Hepatocyte (in vitro differentiated cells): Measurements from ENCODE around the gene SPOCK2. TPM values are rescaled to one million over a fixed set of nuclear protein-coding genes. Genes with fewer than 3 reads are reported as not detected.
A peak's percentile ranks its signal among the peaks of the same experiment; 100 is the strongest.

Experiments used
- DNase-seq: peaks from one replicate; pipeline ENCODE4 v3.0.0-alpha.2; 2016; ENCODE audit warnings: low spot score
- H2AFZ ChIP-seq: fragments of 200-600 bp; sonication (generic); 2 replicates; pipeline ENCODE4 v1.6.0; 2016; ENCODE audit warnings: antibody characterized with exemption, mild to moderate bottlenecking
- H3K27ac ChIP-seq: fragments of 200-600 bp; sonication (generic); 2 replicates; pipeline ENCODE4 v1.5.1; 2016; ENCODE audit warnings: mild to moderate bottlenecking
- H3K27me3 ChIP-seq: fragments of 200-600 bp; sonication (generic); 2 replicates; pipeline ENCODE4 v1.6.1; 2016
- H3K36me3 ChIP-seq: fragments of 200-600 bp; sonication (generic); replicated peaks from 2 replicates; pipeline ENCODE4 v1.5.1; 2016; ENCODE audit warnings: low read depth; ENCODE audit not compliant: insufficient read depth
- H3K4me1 ChIP-seq: fragments of 200-600 bp; sonication (generic); 2 replicates; pipeline ENCODE4 v1.5.1; 2016; ENCODE audit warnings: mild to moderate bottlenecking, moderate library complexity; ENCODE audit not compliant: insufficient read depth
- H3K4me2 ChIP-seq: fragments of 200-600 bp; sonication (generic); 2 replicates; pipeline ENCODE4 v1.6.0; 2016
- H3K4me3 ChIP-seq: fragments of 200-600 bp; sonication (generic); 2 replicates; pipeline ENCODE4 v1.5.1; 2016; ENCODE audit warnings: mild to moderate bottlenecking
- H3K79me2 ChIP-seq: fragments of 200-600 bp; sonication (generic); 2 replicates; pipeline ENCODE4 v1.6.0; 2017; ENCODE audit warnings: mild to moderate bottlenecking
- H3K9me2 ChIP-seq: fragments of 200-600 bp; sonication (generic); replicated peaks from 2 replicates; pipeline ENCODE4 v1.6.0; 2017; ENCODE audit warnings: mild to moderate bottlenecking; ENCODE audit not compliant: insufficient read depth
- H3K9me3 ChIP-seq: fragments of 200-600 bp; sonication (generic); 2 replicates; pipeline ENCODE4 v1.5.1; 2016; ENCODE audit warnings: low read depth, mild to moderate bottlenecking
- H4K20me1 ChIP-seq: fragments of 200-600 bp; sonication (generic); 2 replicates; pipeline ENCODE4 v1.6.0; 2016; ENCODE audit warnings: mild to moderate bottlenecking; ENCODE audit not compliant: insufficient read depth, poor library complexity, severe bottlenecking
- CTCF ChIP-seq: fragments of 200-600 bp; sonication (generic); IDR thresholded peaks from 2 replicates; pipeline ENCODE4 v1.5.1; 2016; ENCODE audit warnings: antibody characterized with exemption, mild to moderate bottlenecking; ENCODE audit not compliant: poor library complexity
- EZH2 ChIP-seq: fragments of 200-600 bp; sonication (generic); IDR thresholded peaks from 2 replicates; pipeline ENCODE4 v1.6.1; 2016; ENCODE audit warnings: antibody characterized with exemption, mild to moderate bottlenecking, borderline replicate concordance
- EZH2phosphoT487 ChIP-seq: fragments of 200-600 bp; sonication (generic); IDR thresholded peaks from one replicate; pipeline ENCODE4 v1.6.1; 2018; ENCODE audit warnings: antibody characterized with exemption, mild to moderate bottlenecking, low read depth, moderate library complexity; ENCODE audit not compliant: unreplicated experiment, severe bottlenecking
- WGBS: methylation state at CpG from one replicate; pipeline ENCODE4 v1.1.6; 2016; ENCODE audit warnings: low lambda C conversion rate; ENCODE audit errors: missing lambda C conversion rate; 5-methylcytosine and 5-hydroxymethylcytosine counted together
- polyA plus RNA-seq: library from polyadenylated mRNA; unstranded; fragments of >200 nt; fragmentation: Nextera tagmentation; extraction: Ambion mirVana; gene quantifications from 2 replicates; pipeline ENCODE4 v1.2.1, GENCODE V29; 2016
- total RNA-seq: library from RNA; depleted of rRNA; stranded (reverse); fragments of >200 nt; gene quantifications from 2 replicates; pipeline ENCODE4 v1.2.3, GENCODE V29; 2014

SPOCK2 gene
- total and polyA plus RNA-seq, 2 experiments from 2014 or later: 3.0 to 3.1 TPM

- H2AFZ ChIP-seq: no peak overlapping the region
- TF ChIP-seq EZH2phosphoT487: no peak
- no peak for TF ChIP-seq CTCF
- no peak for TF ChIP-seq EZH2
- no peak overlapping the region for H3K4me3 ChIP-seq
- H4K20me1 ChIP-seq: no peaks in the 10 kb centered on the region
- no peaks in the 10 kb centered on the region for H3K9me2 ChIP-seq
- H3K9me3 ChIP-seq: no peaks in the 10 kb centered on the region
- no peak overlapping the region for H3K27ac ChIP-seq
- WGBS: 85% methylated on average over 1 of the region's 1 CpG
- no peaks in the 10 kb centered on the region for H3K27me3 ChIP-seq
- no peaks in the 10 kb centered on the region for H3K36me3 ChIP-seq
- no peaks in the 10 kb centered on the region for H3K79me2 ChIP-seq
- DNase-seq: no peak
- H3K4me2 ChIP-seq: no peak overlapping the region
- H3K4me1 ChIP-seq: peaks cover 4% of the 10 kb centered on the region
These were observed 36.6 kb upstream of the SPOCK2 start for GRCh38 chr10:72124989-72125388.

GRCh38 chr10:72124381-72124780 is 36.0 kb upstream of the SPOCK2 start:
- no peak for TF ChIP-seq CTCF
- no peak for TF ChIP-seq EZH2phosphoT487
- TF ChIP-seq EZH2: no peak
- Histone ChIP-seq H3K79me2 (no peaks in the 10 kb centered on the region), H3K9me2 (no peaks in the 10 kb centered on the region), H4K20me1 (no peaks in the 10 kb centered on the region), H3K27ac (no peak overlapping the region), H3K27me3 (no peaks in the 10 kb centered on the region), H3K9me3 (no peaks in the 10 kb centered on the region), H3K36me3 (no peaks in the 10 kb centered on the region), H3K4me1 (peaks cover 4% of the 10 kb centered on the region), H3K4me2 (no peak overlapping the region), H2AFZ (no peak overlapping the region), H3K4me3 (no peak overlapping the region)
- no peak for DNase-seq

- Histone ChIP-seq H3K9me2 (no peaks in the 10 kb centered on the region), H3K4me3 (no peak overlapping the region), H3K36me3 (no peaks in the 10 kb centered on the region), H3K27me3 (no peaks in the 10 kb centered on the region), H3K79me2 (no peaks in the 10 kb centered on the region), H2AFZ (no peak overlapping the region), H3K4me2 (peak overlapping the region; percentile 1), H3K27ac (no peak overlapping the region), H3K9me3 (no peaks in the 10 kb centered on the region), H3K4me1 (peaks cover 4% of the 10 kb centered on the region), H4K20me1 (no peaks in the 10 kb centered on the region)
- TF ChIP-seq EZH2phosphoT487 (no peak), CTCF (no peak), EZH2 (no peak)
- DNase-seq: no peak
- WGBS: 61% methylated on average over 4 of the region's 4 CpGs
These were observed 35.3 kb upstream of the SPOCK2 start for GRCh38 chr10:72123616-72124015.

GRCh38 chr10:72122221-72122620 is 33.9 kb upstream of the SPOCK2 start:
- 98% methylated on average over 4 of the region's 4 CpGs for WGBS
- Histone ChIP-seq H2AFZ (no peak overlapping the region), H3K9me3 (no peaks in the 10 kb centered on the region), H3K9me2 (no peaks in the 10 kb centered on the region), H3K4me1 (peaks cover 4% of the 10 kb centered on the region), H3K27ac (no peak overlapping the region), H3K36me3 (no peaks in the 10 kb centered on the region), H3K27me3 (no peaks in the 10 kb centered on the region), H4K20me1 (no peaks in the 10 kb centered on the region), H3K79me2 (no peaks in the 10 kb centered on the region), H3K4me2 (no peak overlapping the region), H3K4me3 (no peak overlapping the region)
- TF ChIP-seq EZH2: no peak
- TF ChIP-seq EZH2phosphoT487: no peak
- no peak for TF ChIP-seq CTCF
- no peak for DNase-seq
